Neutrophil (primary cell): ENCODE data around the gene EVX2.

ENCODE experiments used
- H3K27ac ChIP-seq: fragments of 200-600 bp; sonication (generic); 2 replicates; pipeline ENCODE4 v1.5.1; 2016; ENCODE audit warnings: mild to moderate bottlenecking, moderate library complexity
- H3K27me3 ChIP-seq: fragments of 200-600 bp; sonication (generic); 2 replicates; pipeline ENCODE4 v1.6.0; 2016; ENCODE audit warnings: mild to moderate bottlenecking
- H3K36me3 ChIP-seq: fragments of 200-600 bp; sonication (generic); 2 replicates; pipeline ENCODE4 v1.5.1; 2017
- H3K4me1 ChIP-seq, 2 experiments: fragments of 200-600 bp in 1 of 2; sonication (generic) in 1 of 2; 1 replicate in 1 of 2; 2 replicates in 1 of 2; pipeline versions ENCODE4 v1.5.1 to v1.6.1; 2013 to 2016; ENCODE audit warnings: low read depth in 1 of 2, low read length in 1 of 2, mild to moderate bottlenecking in 1 of 2, moderate library complexity in 1 of 2; ENCODE audit not compliant: control insufficient read depth in 1 of 2, insufficient read depth in 1 of 2
- H3K4me3 ChIP-seq, 2 experiments: fragments of 200-600 bp in 1 of 2; sonication (generic) in 1 of 2; 1 replicate in 1 of 2; 2 replicates in 1 of 2; pipeline ENCODE4 v1.5.1; 2013 to 2016; ENCODE audit warnings: low read depth in 1 of 2, low read length in 1 of 2, mild to moderate bottlenecking in 1 of 2, moderate library complexity in 1 of 2
- H3K9me3 ChIP-seq: fragments of 200-600 bp; sonication (generic); 2 replicates; pipeline ENCODE4 v1.5.1; 2016
- CTCF ChIP-seq: fragments of 200-600 bp; sonication (generic); IDR thresholded peaks from 2 replicates; pipeline ENCODE4 v1.5.1; 2016; ENCODE audit warnings: antibody characterized with exemption

EVX2 gene

GRCh38 chr2:176105078-176105729 lies 21.4 kb upstream of the EVX2 start:
- Histone ChIP-seq H3K27ac (no peak overlapping the region), H3K36me3 (no peaks in the 10 kb centered on the region), H3K9me3 (no peaks in the 10 kb centered on the region), H3K4me1 (peaks cover 9 to 19% of the 10 kb centered on the region in 2 experiments), H3K4me3 (no peak overlapping the region), H3K27me3 (peaks cover 100% of the 10 kb centered on the region)
- TF ChIP-seq CTCF, result no peak

- Histone ChIP-seq H3K27me3 (peaks cover 100% of the 10 kb centered on the region), H3K4me1 (peaks cover 9 to 19% of the 10 kb centered on the region in 2 experiments), H3K9me3 (no peaks in the 10 kb centered on the region), H3K36me3 (no peaks in the 10 kb centered on the region), H3K27ac (no peak overlapping the region), H3K4me3 (no peak overlapping the region)
- TF ChIP-seq CTCF, result no peak
Measured at GRCh38 chr2:176104316-176105077, 20.7 kb upstream of the EVX2 start.

GRCh38 chr2:176103742-176104315 lies 20.1 kb upstream of the EVX2 start:
- no peak overlapping the region for H3K4me3 ChIP-seq
- peaks cover 100% of the 10 kb centered on the region for H3K27me3 ChIP-seq
- no peaks in the 10 kb centered on the region for H3K36me3 ChIP-seq
- no peaks in the 10 kb centered on the region for H3K9me3 ChIP-seq
- peaks cover 9 to 19% of the 10 kb centered on the region in 2 experiments for H3K4me1 ChIP-seq
- H3K27ac ChIP-seq, result no peak overlapping the region
- no peak for TF ChIP-seq CTCF

- H3K4me1 ChIP-seq, result peaks cover 9 to 19% of the 10 kb centered on the region in 2 experiments
- TF ChIP-seq CTCF, result no peak
- H3K27ac ChIP-seq, result no peak overlapping the region
- peaks cover 100% of the 10 kb centered on the region for H3K27me3 ChIP-seq
- H3K9me3 ChIP-seq, result no peaks in the 10 kb centered on the region
- H3K36me3 ChIP-seq, result no peaks in the 10 kb centered on the region
- H3K4me3 ChIP-seq, result no peak overlapping the region
Measured at GRCh38 chr2:176103194-176103593, 19.4 kb upstream of the EVX2 start.

- Histone ChIP-seq H3K27me3 (peaks cover 100% of the 10 kb centered on the region), H3K36me3 (no peaks in the 10 kb centered on the region), H3K27ac (no peak overlapping the region), H3K4me1 (peaks cover 17 to 24% of the 10 kb centered on the region in 2 experiments), H3K9me3 (no peaks in the 10 kb centered on the region), H3K4me3 (no peak overlapping the region)
- no peak for TF ChIP-seq CTCF
Measured at GRCh38 chr2:176102309-176102866, 18.6 kb upstream of the EVX2 start.
